ENCODE measurements around the gene AKAP13.

Gene AKAP13

DNA sequence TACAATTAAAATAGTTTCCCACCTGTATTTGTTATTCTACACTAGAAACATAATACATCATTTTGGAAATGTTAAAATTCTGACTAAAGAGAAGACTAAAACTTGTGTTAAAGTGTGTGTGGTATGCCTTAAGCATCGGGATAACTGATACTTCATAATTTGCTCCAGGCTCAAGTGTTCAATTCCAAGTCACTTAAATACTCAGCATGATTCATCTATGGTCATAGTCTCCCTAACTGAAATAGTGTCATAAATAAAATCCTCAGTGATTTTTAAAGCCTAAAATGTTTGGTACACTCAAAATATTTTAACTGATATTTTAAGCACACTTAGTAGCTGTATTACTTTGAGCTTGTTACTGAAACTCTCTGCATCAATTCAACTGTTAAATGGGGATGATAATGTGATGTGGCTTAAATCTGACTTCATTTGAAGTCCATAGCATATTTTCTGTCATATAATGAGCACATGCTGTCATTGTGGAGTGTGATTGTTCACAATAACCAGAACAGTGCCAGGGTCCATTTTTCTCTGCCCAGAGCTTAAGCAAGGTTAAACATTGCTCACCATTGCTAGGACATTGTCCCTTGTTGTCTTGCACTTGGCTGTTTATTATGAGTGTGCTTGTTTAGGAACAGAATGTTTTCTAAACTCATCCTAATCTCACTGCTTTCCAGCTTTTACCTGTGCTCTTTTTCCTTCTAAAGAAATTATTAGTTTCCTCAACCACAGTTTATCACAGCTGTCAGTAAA is 292.1 kb downstream of the AKAP13 start:
- DNase-seq (ENCODE audit: low spot score) = no peak

GRCh38 chr15:85673326-85673725 is 292.9 kb downstream of the AKAP13 start:
- no peak for DNase-seq (ENCODE audit: low spot score)

GRCh38 chr15:85676342-85677098 is 296.1 kb downstream of the AKAP13 start:
- no peak for DNase-seq (ENCODE audit: low spot score)

- no peak for DNase-seq (ENCODE audit: low spot score)
Measured at GRCh38 chr15:85679231-85679630, 298.8 kb downstream of the AKAP13 start.

- no peak for DNase-seq (ENCODE audit: low spot score)
Measured at GRCh38 chr15:85681386-85681785, 301.0 kb downstream of the AKAP13 start.

GRCh38 chr15:85684174-85684710 is 303.8 kb downstream of the AKAP13 start:
- DNase-seq (ENCODE audit: low spot score) = no peak

DNA sequence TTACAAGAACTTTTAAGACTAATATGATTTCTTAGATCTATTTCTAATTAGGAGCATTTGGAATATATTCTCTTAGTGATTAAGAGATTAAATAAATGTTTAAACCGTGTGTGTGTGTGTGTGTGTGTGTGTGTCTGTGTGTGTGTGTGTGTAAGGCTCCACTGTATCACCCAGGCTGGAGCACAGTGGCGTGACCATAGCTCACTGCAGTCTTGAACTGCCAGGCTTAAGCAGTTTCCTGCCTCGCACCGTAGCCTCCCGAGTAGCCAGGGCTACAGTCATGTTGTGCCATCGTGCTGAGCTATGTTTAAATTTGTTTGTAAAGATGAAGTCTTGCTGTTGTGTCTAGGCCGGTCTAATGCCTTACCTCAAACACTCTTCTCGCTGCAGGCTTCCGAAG is 305.0 kb downstream of the AKAP13 start:
- DNase-seq (ENCODE audit: low spot score) = no peak

DNA sequence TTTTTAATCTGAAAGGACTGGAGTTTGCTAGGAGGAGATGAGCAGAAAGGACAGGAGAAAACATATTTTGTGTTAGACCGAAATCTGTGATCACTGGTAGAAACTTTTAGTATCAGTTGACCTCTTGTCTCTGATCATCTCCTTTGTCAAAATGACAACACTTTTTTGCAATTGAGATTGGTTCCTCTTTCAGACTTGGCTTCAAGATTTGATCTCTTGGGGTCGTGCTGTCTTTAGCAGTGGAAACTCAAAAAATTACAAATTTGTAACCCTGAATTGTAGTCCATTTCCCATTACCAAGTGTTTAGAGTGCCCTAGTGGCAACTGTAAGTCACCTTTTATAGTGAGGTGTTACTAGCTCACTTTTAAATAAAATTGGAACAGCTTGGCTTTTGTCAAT is 306.9 kb downstream of the AKAP13 start:
- DNase-seq (ENCODE audit: low spot score) = no peak

DNA sequence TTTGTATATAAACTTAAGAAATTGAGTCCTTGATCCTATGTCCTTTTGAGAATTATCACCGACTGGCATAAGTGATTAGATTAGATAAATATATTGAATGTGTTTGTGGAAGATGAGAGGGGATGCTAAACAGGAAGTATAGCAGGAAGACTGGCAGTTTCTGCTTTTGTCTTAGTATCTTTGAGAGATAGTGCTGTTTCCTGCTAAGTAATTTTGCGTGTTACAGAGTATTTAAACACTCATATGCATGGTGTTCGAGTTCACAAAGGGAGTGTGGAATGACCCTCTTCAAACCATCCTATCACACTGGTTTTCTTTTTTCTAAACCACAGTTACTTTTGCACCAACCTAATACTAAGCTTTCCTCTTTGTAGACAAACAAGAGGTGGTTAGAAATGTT is 308.3 kb downstream of the AKAP13 start:
- DNase-seq (ENCODE audit: low spot score) = no peak

GRCh38 chr15:85689729-85690128 is 309.3 kb downstream of the AKAP13 start:
- DNase-seq (ENCODE audit: low spot score) = peak; percentile 59

- DNase-seq (ENCODE audit: low spot score) = no peak
Measured at GRCh38 chr15:85690561-85691231, 310.3 kb downstream of the AKAP13 start.

GRCh38 chr15:85691350-85692240 is 311.2 kb downstream of the AKAP13 start:
- DNase-seq (ENCODE audit: low spot score) = no peak

DNA sequence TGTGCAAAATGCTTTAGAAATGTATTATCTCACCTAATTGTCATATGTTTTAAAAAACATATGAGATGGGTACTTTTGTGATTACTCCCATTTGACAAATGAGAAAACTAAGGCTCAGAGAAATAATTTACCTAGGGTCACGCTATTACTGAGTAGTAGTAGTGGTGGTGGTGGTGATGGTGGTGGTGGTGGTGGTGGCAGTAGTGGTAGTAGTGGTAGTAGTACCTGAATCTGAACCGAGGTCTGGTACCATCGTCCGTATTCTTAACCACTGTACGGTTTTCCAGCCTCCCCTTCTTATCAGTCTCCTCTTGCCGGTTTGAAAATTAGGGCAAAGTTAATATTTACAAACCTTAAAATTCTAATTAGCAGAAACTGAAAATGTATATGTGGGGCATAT is 311.9 kb downstream of the AKAP13 start:
- DNase-seq (ENCODE audit: low spot score) = no peak

GRCh38 chr15:85692873-85693272 is 312.5 kb downstream of the AKAP13 start:
- DNase-seq (ENCODE audit: low spot score) = no peak

DNA sequence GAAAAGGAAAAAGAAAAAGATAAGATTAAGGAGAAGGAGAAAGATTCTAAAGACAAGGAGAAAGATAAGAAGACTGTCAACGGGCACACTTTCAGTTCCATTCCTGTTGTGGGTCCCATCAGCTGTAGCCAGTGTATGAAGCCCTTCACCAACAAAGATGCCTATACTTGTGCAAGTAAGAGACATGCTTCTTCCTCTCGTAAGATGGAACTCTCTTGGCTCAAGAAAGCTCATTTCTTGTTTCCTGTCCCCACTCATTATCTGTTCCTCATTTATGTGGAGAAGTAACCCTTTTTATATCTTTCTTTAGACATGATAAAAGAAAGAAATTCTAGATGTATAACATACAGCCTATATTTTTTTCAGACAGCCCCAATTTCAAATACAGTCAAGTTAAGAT is 312.9 kb downstream of the AKAP13 start:
- DNase-seq (ENCODE audit: low spot score) = no peak

DNA sequence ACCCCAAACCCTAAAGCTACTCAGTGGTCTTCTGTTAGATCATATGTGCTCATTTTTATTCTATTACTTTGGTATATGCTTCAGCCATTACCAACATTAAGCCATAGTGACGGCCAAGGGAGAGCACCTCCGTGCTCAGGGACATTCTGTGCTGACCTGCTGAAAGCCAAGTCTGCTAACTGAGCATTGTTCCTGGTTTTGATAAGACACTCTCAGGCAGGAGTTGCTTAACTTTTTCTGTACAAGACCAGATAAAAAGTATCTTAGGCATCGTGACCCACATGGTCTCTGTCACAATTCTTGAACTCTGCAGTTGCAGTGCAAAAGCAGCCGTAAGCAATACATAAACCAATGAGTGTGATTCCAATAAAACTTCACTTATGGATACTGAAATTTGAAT is 313.7 kb downstream of the AKAP13 start:
- no peak for DNase-seq (ENCODE audit: low spot score)

DNA sequence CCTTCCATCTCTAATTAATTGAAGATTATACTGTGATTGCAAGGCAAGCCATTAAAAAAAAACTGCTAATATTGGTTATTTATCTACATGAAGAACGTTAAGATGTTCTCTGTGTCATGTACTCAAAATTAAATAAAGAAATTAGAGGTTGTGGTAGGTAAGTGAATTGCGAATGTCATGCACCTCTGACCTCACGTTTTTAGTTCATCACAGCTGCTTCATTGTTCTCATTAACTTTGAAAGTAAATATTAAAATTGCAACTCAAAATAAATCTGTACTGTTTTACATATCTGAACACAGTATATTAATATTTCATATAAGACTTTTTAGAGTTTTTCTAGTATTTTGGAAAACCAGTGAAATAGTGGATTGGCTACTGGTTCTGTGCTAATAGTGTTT is 320.4 kb downstream of the AKAP13 start:
- DNase-seq (ENCODE audit: low spot score) = no peak

- DNase-seq (ENCODE audit: low spot score) = no peak
Measured at GRCh38 chr15:85702321-85703101, 322.1 kb downstream of the AKAP13 start.

DNA sequence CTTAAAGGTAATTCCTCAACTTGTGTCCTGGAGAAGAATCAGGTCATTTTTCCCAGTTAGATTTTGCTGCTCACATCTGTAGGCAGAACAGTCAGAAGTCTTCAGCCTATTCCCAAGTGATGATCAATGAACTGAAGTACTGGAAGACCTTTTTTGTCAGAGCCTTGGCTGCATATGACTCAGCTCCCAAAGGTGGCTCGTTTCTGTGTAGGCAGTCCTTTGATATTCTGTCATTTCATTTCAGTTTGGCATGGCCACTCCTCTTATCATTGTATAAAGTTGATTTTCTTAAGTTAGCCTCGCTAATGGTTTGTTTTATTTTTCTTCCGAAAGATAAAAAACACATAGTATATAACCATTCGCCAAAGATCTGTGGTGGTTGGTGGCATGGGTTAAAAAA is 323.7 kb downstream of the AKAP13 start:
- DNase-seq (ENCODE audit: low spot score) = no peak

GRCh38 chr15:85704720-85705429 is 324.5 kb downstream of the AKAP13 start:
- no peak for DNase-seq (ENCODE audit: low spot score)
